Spleen (tissue), 11 donors: ENCODE data around the gene LUZP4. TPM values are rescaled to one million over a fixed set of nuclear protein-coding genes. Genes with fewer than 3 reads are reported as not detected.

Experiments
- DNase-seq: peaks from one replicate; pipeline ENCODE4 v3.0.0-alpha.2; 2020
- H3K27ac ChIP-seq, 8 donors: fragments of 200-600 bp; sonication (generic) in 7 of 8; 1 replicate in 4 of 8; 2 replicates in 4 of 8; pipeline versions ENCODE4 v1.5.0 to v1.8.0; 2016 to 2021; ENCODE audit warnings: inconsistent platforms in 4 of 8, mild to moderate bottlenecking in 4 of 8, moderate library complexity in 1 of 8
- H3K27me3 ChIP-seq, 7 donors: fragments of 200-600 bp; sonication (generic) in 6 of 7; replicated peaks in 1 of 7; 1 replicate in 4 of 7; 2 replicates in 3 of 7; pipeline versions ENCODE4 v1.5.0 to v1.8.0; 2016 to 2021; ENCODE audit warnings: inconsistent platforms in 3 of 7, mild to moderate bottlenecking in 1 of 7
- H3K36me3 ChIP-seq, 6 donors: fragments of 200-600 bp; sonication (generic) in 5 of 6; 1 replicate in 4 of 6; 2 replicates in 2 of 6; pipeline versions ENCODE4 v1.5.0 to v1.8.0; 2016 to 2021; ENCODE audit warnings: inconsistent platforms in 2 of 6
- H3K4me1 ChIP-seq, 6 donors: fragments of 200-600 bp; sonication (generic) in 5 of 6; 1 replicate in 3 of 6; 2 replicates in 3 of 6; pipeline versions ENCODE4 v1.5.0 to v1.8.0; 2016 to 2021; ENCODE audit warnings: inconsistent platforms in 3 of 6
- H3K4me3 ChIP-seq, 8 donors: fragments of 200-600 bp; sonication (generic) in 7 of 8; 1 replicate in 4 of 8; 2 replicates in 4 of 8; pipeline versions ENCODE4 v1.5.0 to v1.8.0; 2016 to 2021; ENCODE audit warnings: inconsistent platforms in 4 of 8, mild to moderate bottlenecking in 4 of 8, moderate library complexity in 2 of 8
- H3K9me3 ChIP-seq, 8 donors: fragments of 200-600 bp; sonication (generic) in 7 of 8; 1 replicate in 4 of 8; 2 replicates in 4 of 8; pipeline versions ENCODE4 v1.5.0 to v1.8.0; 2016 to 2021; ENCODE audit warnings: inconsistent platforms in 4 of 8
- POLR2A ChIP-seq, 3 donors: fragments of 450-650 bp; IDR thresholded peaks; one replicate each; pipeline ENCODE4 v1.5.1; 2017; ENCODE audit warnings: antibody characterized with exemption in 3 of 3, mild to moderate bottlenecking in 1 of 3
- POLR2AphosphoS5 ChIP-seq, 3 donors: sonication (generic); formaldehyde crosslinking; IDR thresholded peaks; one replicate each; pipeline ENCODE4 v1.5.1; 2017; ENCODE audit warnings: antibody characterized with exemption in 3 of 3
- WGBS, 5 donors: extraction: QIAGEN DNeasy Blood & Tissue Kit in 3 of 5; methylation state at CpG; one replicate each; pipeline versions ENCODE4 v1.1.5 to v1.1.7; 2013 to 2018; 5-methylcytosine and 5-hydroxymethylcytosine counted together
- intact Hi-C: fragments of 100-400 bp; cut with DNase I; formaldehyde crosslinking; loops from one replicate; pipeline ENCODE4 v1.15.0; 2023; ENCODE audit warnings: low total_unique reads
- polyA plus RNA-seq, 3 donors: library from polyadenylated mRNA; stranded (reverse); fragments of 200-250 nt; gene quantifications; one replicate each; pipeline ENCODE4 v1.2.1, GENCODE V29; 2013
- total RNA-seq, 7 donors: library from RNA; depleted of rRNA in 3 of 7; stranded (reverse); fragments of >200 nt in 3 of 7; fragmentation: NEBNext Ultra II Directional in 4 of 7; extraction: Animal tissue kit (Norgen Biotek cat#: 25700) in 4 of 7; gene quantifications; one replicate each; pipeline versions ENCODE4 v1.1.0 to v1.2.1, GENCODE V29; 2016 to 2021
- TF ChIP-seq, protein P1 (sequence below), 11 experiments: fragments of 200-600 bp in 7 of 11; fragments of 450-650 bp in 4 of 11; sonication (generic) in 4 of 11; IDR thresholded peaks in 8 of 11; conservative IDR thresholded peaks in 3 of 11; 1 replicate in 7 of 11; 2 replicates in 4 of 11; pipeline versions ENCODE4 v1.4.0 to v1.8.0; 2016 to 2021; ENCODE audit warnings: antibody characterized with exemption in 11 of 11, inconsistent platforms in 4 of 11, mild to moderate bottlenecking in 1 of 11
- donor health status: healthy with polysubstance abuse.
- donor health status: DM: no; HTN: no; CAD: no; lungs with moderate emphysema.
- donor health status: DM: no; HTN: no; CAD: no.
- donor health status: Bipolar disorder and iron deficiency.
- donor health status: healthy.
- donor health status: DM: no; HTN: no; CAD: no.
- donor health status: DM: yes; HTN: yes; CAD: no.

LUZP4 gene
- total and polyA plus RNA-seq, 10 donors = not detected

DNA sequence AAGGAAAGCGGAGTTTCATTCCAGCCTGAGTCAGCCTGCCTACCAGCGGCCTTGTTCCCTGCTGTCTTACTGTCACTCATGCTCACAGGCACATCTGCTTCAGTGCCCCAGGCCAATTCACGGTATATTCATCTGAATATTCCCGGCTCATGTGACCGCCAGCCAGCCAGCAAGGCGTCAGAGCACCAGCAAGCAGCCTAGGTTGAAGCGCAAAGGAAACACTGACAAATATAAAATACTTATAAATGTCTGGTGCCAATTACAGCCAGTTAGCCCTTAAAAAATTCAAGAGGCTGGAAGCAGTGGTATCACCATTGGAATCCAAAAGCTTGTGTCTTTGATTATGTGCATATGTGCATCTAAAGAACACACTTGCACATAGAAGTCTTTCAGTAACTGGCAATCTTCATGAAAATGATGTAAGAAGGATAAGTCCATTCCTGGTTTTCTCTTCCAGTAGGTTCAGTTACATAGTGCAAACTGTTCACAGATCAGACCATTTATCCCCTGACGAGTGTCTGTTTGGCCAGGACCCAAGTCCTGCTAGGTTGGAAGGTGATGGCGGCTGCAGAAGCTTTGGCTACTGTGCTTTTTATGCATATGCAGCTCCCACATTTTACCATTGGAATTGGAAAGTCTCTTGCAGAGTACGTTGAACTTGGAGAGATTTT is 61.3 kb downstream of the LUZP4 start:
- Histone ChIP-seq H3K27me3 (no peaks in the 10 kb centered on the region), H3K4me3 (no peak overlapping the region), H3K36me3 (no peaks in the 10 kb centered on the region), H3K4me1 (no peaks in the 10 kb centered on the region), H3K9me3 (no peaks in the 10 kb centered on the region), H3K27ac (no peak overlapping the region)
- DNase-seq = no peak
- 72 to 93% (median 82%) methylated on average over 6 to 10 of the region's 10 CpGs for WGBS, 5 donors
- intact Hi-C loops = no loop called here
- TF ChIP-seq, protein P1, sequence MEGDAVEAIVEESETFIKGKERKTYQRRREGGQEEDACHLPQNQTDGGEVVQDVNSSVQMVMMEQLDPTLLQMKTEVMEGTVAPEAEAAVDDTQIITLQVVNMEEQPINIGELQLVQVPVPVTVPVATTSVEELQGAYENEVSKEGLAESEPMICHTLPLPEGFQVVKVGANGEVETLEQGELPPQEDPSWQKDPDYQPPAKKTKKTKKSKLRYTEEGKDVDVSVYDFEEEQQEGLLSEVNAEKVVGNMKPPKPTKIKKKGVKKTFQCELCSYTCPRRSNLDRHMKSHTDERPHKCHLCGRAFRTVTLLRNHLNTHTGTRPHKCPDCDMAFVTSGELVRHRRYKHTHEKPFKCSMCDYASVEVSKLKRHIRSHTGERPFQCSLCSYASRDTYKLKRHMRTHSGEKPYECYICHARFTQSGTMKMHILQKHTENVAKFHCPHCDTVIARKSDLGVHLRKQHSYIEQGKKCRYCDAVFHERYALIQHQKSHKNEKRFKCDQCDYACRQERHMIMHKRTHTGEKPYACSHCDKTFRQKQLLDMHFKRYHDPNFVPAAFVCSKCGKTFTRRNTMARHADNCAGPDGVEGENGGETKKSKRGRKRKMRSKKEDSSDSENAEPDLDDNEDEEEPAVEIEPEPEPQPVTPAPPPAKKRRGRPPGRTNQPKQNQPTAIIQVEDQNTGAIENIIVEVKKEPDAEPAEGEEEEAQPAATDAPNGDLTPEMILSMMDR (IDR thresholded peaks at IDR 0.05 in 8 of 11, conservative IDR thresholded peaks at IDR 0.05 in 3 of 11) = no peak
- TF ChIP-seq POLR2AphosphoS5 (IDR thresholded peaks at IDR 0.05) (no peak), POLR2A (IDR thresholded peaks at IDR 0.05) (no peak)

DNA sequence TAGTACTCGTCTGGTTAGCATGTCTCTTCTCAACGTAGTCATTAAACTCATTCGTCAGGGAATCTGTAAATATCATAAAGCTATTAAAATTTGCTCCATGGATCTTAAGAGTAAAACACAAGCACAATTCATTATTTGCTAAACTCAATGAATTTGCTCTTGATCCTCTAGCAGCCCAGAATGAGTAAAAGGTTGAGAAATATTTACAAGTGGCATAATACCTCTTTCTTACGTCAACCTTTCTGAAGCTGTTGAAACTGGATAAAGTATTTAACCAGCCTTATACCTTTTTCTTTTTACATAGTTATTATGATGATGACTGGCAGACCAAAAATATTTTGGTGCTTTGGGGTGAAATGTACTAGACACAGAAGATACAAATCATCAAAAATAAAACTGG is 66.9 kb downstream of the LUZP4 start:
- Histone ChIP-seq H3K27me3 (peaks cover 0 to 9% (median 0%) of the 10 kb centered on the region in 7 donors), H3K27ac (no peak overlapping the region), H3K4me1 (no peaks in the 10 kb centered on the region), H3K36me3 (no peaks in the 10 kb centered on the region), H3K9me3 (no peaks in the 10 kb centered on the region), H3K4me3 (no peak overlapping the region)
- TF ChIP-seq, protein P1 (IDR thresholded peaks at IDR 0.05 in 8 of 11, conservative IDR thresholded peaks at IDR 0.05 in 3 of 11) = no peak
- no peak for TF ChIP-seq POLR2AphosphoS5 (IDR thresholded peaks at IDR 0.05)
- TF ChIP-seq POLR2A (IDR thresholded peaks at IDR 0.05) = no peak
- intact Hi-C loops = no loop called here
- DNase-seq = no peak
- 65 to 92% (median 77%) methylated on average over 4 of the region's 4 CpGs for WGBS, 5 donors

Other genes with a start within 250 kb of the LUZP4 start
- not detected for gene RBMXL3, start 100.3 kb upstream of the LUZP4 start, total RNA-seq
- not detected for gene RBMXL3, start 100.3 kb upstream of the LUZP4 start, polyA plus RNA-seq
- 1 to 10 TPM; 2.5 to 4.0 (median 3.1) TPM for gene LRCH2, start 55.6 kb upstream of the LUZP4 start, total RNA-seq
- 1 to 10 TPM in 1 of 3 donors, under 1 TPM in 2; 0.39 to 1.6 (median 0.47) TPM for gene LRCH2, start 55.6 kb upstream of the LUZP4 start, polyA plus RNA-seq